Activated B cell treated with CpG ODN at 0.5 μM for 24 hours (primary cell): ENCODE data around the gene KCNK5. TPM values are rescaled to one million over a fixed set of nuclear protein-coding genes. Genes with fewer than 3 reads are reported as not detected.

Experiments
- ATAC-seq: fragments of 200-7000 bp; cut with Tn5 transposase; one replicate; pipeline ENCODE4 v1.10.0; 2021; ENCODE audit warnings: low read depth, mild to moderate bottlenecking, moderate library complexity
- CTCF ChIA-PET: fragments of 350-600 bp; sonication (Branson Sonifier 250); formaldehyde crosslinking; loops from one replicate; lab custom pipeline; 2021; ENCODE audit warnings: antibody characterized with exemption; lab: Charles Lee
- POLR2A ChIA-PET: fragments of 350-600 bp; sonication (Branson Sonifier 250); formaldehyde crosslinking; loops from one replicate; lab custom pipeline; 2021; ENCODE audit warnings: antibody characterized with exemption; lab: Charles Lee
- DNase-seq: peaks from one replicate; pipeline ENCODE4 v3.0.0; 2022
- H3K27ac Mint-ChIP-seq: one replicate; pipeline ENCODE4 v1.8.0; 2020; ENCODE audit warnings: mixed read lengths
- H3K27me3 Mint-ChIP-seq: one replicate; pipeline ENCODE4 v1.8.0; 2021; ENCODE audit warnings: mixed read lengths
- H3K36me3 Mint-ChIP-seq: one replicate; pipeline ENCODE4 v1.8.0; 2021; ENCODE audit warnings: low read depth, mixed read lengths
- H3K4me1 Mint-ChIP-seq: one replicate; pipeline ENCODE4 v1.8.0; 2021; ENCODE audit warnings: mixed read lengths
- H3K4me3 Mint-ChIP-seq: one replicate; pipeline ENCODE4 v1.8.0; 2020; ENCODE audit warnings: mild to moderate bottlenecking, mixed read lengths
- H3K9me3 Mint-ChIP-seq: one replicate; pipeline ENCODE4 v1.8.0; 2020; ENCODE audit warnings: mixed read lengths
- CTCF ChIP-seq: fragments of 200-600 bp; IDR thresholded peaks from one replicate; pipeline ENCODE4 v1.8.0; 2022; ENCODE audit warnings: antibody characterized with exemption, mild to moderate bottlenecking
- intact Hi-C: fragments of 100-400 bp; cut with micrococcal nuclease; formaldehyde crosslinking; loops from one replicate; pipeline ENCODE4 v1.15.1; 2024
- total RNA-seq: library from RNA; stranded (reverse); gene quantifications from 2 replicates; pipeline ENCODE4 v1.2.3, GENCODE V29; 2022

Gene KCNK5
- total RNA-seq, 1 donor from 2014 or later: not detected

GRCh38 chr6:39198528-39198927 is 30.7 kb downstream of the KCNK5 start:
- ChIA-PET CTCF (interaction anchor here (1.1 kb wide), 1 partner anchor 105 kb away, joined by 5 read pairs; no protein-coding TSS in a partner anchor), POLR2A (no interaction called here)
- peaks cover 27% of the 10 kb centered on the region for H3K27me3 Mint-ChIP-seq
- TF ChIP-seq CTCF: no peak
- H3K36me3 Mint-ChIP-seq: no peaks in the 10 kb centered on the region
- peak overlapping the region; percentile 21 for H3K4me3 Mint-ChIP-seq
- H3K27ac Mint-ChIP-seq: no peak overlapping the region
- H3K4me1 Mint-ChIP-seq: peaks cover 28% of the 10 kb centered on the region
- intact Hi-C loops: no loop called here
- ATAC-seq (no peak), DNase-seq (no peak)
- no peaks in the 10 kb centered on the region for H3K9me3 Mint-ChIP-seq

- Mint-ChIP-seq H3K27me3 (peaks cover 27% of the 10 kb centered on the region), H3K4me3 (peak overlapping the region; percentile 60), H3K36me3 (no peaks in the 10 kb centered on the region), H3K9me3 (no peaks in the 10 kb centered on the region), H3K4me1 (peaks cover 28% of the 10 kb centered on the region), H3K27ac (peak overlapping the region; percentile 73)
- ChIA-PET POLR2A (interaction anchor here (1.3 kb wide), 1 partner anchor 83 kb away, joined by 4 read pairs; the partner anchor contains the start of gene SAYSD1), CTCF (interaction anchor here (1.1 kb wide), 1 partner anchor 105 kb away, joined by 5 read pairs; no protein-coding TSS in a partner anchor)
- DNase-seq (no peak), ATAC-seq (peak; percentile 67)
- intact Hi-C loops: no loop called here
- TF ChIP-seq CTCF: no peak
These were observed 31.3 kb downstream of the KCNK5 start for GRCh38 chr6:39197922-39198500.

GRCh38 chr6:39197521-39197920 is 31.8 kb downstream of the KCNK5 start:
- Mint-ChIP-seq H3K27ac (peak overlapping the region; percentile 73), H3K4me1 (peaks cover 28% of the 10 kb centered on the region), H3K36me3 (no peaks in the 10 kb centered on the region), H3K27me3 (peaks cover 24% of the 10 kb centered on the region), H3K9me3 (no peaks in the 10 kb centered on the region), H3K4me3 (peak overlapping the region; percentile 60)
- peak; percentile 56 for ATAC-seq
- ChIA-PET POLR2A (interaction anchor here (1.3 kb wide), 1 partner anchor 83 kb away, joined by 4 read pairs; the partner anchor contains the start of gene SAYSD1), CTCF (interaction anchor here (1.1 kb wide), 1 partner anchor 106 kb away, joined by 5 read pairs; no protein-coding TSS in a partner anchor)
- intact Hi-C loops: no loop called here
- no peak for TF ChIP-seq CTCF
- DNase-seq: no peak

GRCh38 chr6:39196673-39197091 is 32.6 kb downstream of the KCNK5 start:
- H3K4me3 Mint-ChIP-seq: peak overlapping the region; percentile 9
- intact Hi-C loops: no loop called here
- no peak for ATAC-seq
- peaks cover 28% of the 10 kb centered on the region for H3K4me1 Mint-ChIP-seq
- H3K9me3 Mint-ChIP-seq: no peaks in the 10 kb centered on the region
- ChIA-PET CTCF (no interaction called here), POLR2A (no interaction called here)
- no peak for DNase-seq
- no peaks in the 10 kb centered on the region for H3K36me3 Mint-ChIP-seq
- no peak for TF ChIP-seq CTCF
- H3K27me3 Mint-ChIP-seq: peaks cover 21% of the 10 kb centered on the region
- H3K27ac Mint-ChIP-seq: peak overlapping the region; percentile 41

- TF ChIP-seq CTCF: no peak
- Mint-ChIP-seq H3K36me3 (no peaks in the 10 kb centered on the region), H3K27ac (no peak overlapping the region), H3K27me3 (peaks cover 23% of the 10 kb centered on the region), H3K4me1 (peaks cover 28% of the 10 kb centered on the region), H3K9me3 (no peaks in the 10 kb centered on the region), H3K4me3 (no peak overlapping the region)
- ChIA-PET CTCF (no interaction called here), POLR2A (no interaction called here)
- intact Hi-C loops: no loop called here
- DNase-seq: no peak
- ATAC-seq: no peak
These were observed 33.4 kb downstream of the KCNK5 start for GRCh38 chr6:39195792-39196385.
